Tibial artery (tissue), 4 donors: Measurements from ENCODE around the gene GBA2.
A peak's percentile ranks its signal among the peaks of the same experiment; 100 is the strongest.

Experiments used
- DNase-seq, 2 donors: peaks; one replicate each; pipeline ENCODE4 v3.0.0-alpha.2; 2019
- H3K27ac ChIP-seq, 2 donors: fragments of 200-600 bp; sonication (generic) in 1 of 2; 1 replicate in 1 of 2; 2 replicates in 1 of 2; pipeline ENCODE4 v1.5.1; 2018 to 2019; ENCODE audit warnings: mild to moderate bottlenecking in 1 of 2
- H3K27me3 ChIP-seq, 2 donors: fragments of 200-600 bp; sonication (generic) in 1 of 2; one replicate each; pipeline versions ENCODE4 v1.5.1 to v1.6.0; 2016 to 2019
- H3K36me3 ChIP-seq, 3 donors: fragments of 200-600 bp; sonication (generic) in 2 of 3; one replicate each; pipeline ENCODE4 v1.5.1; 2016 to 2019; ENCODE audit warnings: mild to moderate bottlenecking in 2 of 3
- H3K4me1 ChIP-seq, 4 donors: fragments of 200-600 bp; sonication (generic) in 2 of 4; 1 replicate in 3 of 4; 2 replicates in 1 of 4; pipeline ENCODE4 v1.5.1; 2016 to 2019
- H3K4me3 ChIP-seq, 2 donors: fragments of 200-600 bp; sonication (generic) in 1 of 2; 1 replicate in 1 of 2; 2 replicates in 1 of 2; pipeline ENCODE4 v1.5.1; 2018 to 2019; ENCODE audit warnings: mild to moderate bottlenecking in 2 of 2
- H3K9me3 ChIP-seq, 3 donors: fragments of 200-600 bp; sonication (generic) in 1 of 3; one replicate each; pipeline ENCODE4 v1.5.1; 2016 to 2019
- intact Hi-C: fragments of 100-400 bp; cut with DNase I; formaldehyde crosslinking; loops from one replicate; pipeline ENCODE4 v1.15.0; 2023; ENCODE audit warnings: low total_unique reads
- TF ChIP-seq, protein P1 (sequence below), 2 experiments: fragments of 200-600 bp in 1 of 2; fragments of 450-650 bp in 1 of 2; IDR thresholded peaks; one replicate each; pipeline ENCODE4 v1.5.1; 2017 to 2019; ENCODE audit warnings: antibody characterized with exemption in 2 of 2, mild to moderate bottlenecking in 1 of 2, moderate library complexity in 1 of 2

GBA2 gene

GRCh38 chr9:35748858-35749514 lies at the start of gene GBA2, which contains the start of gene RGP1:
Gene GBA2, minus strand, starts transcription at chr9:35749228. Its CDS starts 524 bp downstream, at chr9:35748704.
Gene RGP1, plus strand, starts transcription at chr9:35749287. Its CDS starts 469 bp downstream, at chr9:35749756.
- peak; percentile 71 to 90 for DNase-seq
- Histone ChIP-seq H3K9me3 (no peaks in the 10 kb centered on the region), H3K27ac (peak within 1 kb of the TSS; percentile 79 to 91), H3K4me1 (peaks cover 0 to 56% (median 47%) of the 10 kb centered on the region in 4 donors), H3K27me3 (no peaks in the 10 kb centered on the region), H3K4me3 (peak within 1 kb of the TSS; percentile 62 to 91), H3K36me3 (peaks cover 30 to 48% (median 38%) of the 10 kb centered on the region in 3 donors)
- TF ChIP-seq, protein P1, sequence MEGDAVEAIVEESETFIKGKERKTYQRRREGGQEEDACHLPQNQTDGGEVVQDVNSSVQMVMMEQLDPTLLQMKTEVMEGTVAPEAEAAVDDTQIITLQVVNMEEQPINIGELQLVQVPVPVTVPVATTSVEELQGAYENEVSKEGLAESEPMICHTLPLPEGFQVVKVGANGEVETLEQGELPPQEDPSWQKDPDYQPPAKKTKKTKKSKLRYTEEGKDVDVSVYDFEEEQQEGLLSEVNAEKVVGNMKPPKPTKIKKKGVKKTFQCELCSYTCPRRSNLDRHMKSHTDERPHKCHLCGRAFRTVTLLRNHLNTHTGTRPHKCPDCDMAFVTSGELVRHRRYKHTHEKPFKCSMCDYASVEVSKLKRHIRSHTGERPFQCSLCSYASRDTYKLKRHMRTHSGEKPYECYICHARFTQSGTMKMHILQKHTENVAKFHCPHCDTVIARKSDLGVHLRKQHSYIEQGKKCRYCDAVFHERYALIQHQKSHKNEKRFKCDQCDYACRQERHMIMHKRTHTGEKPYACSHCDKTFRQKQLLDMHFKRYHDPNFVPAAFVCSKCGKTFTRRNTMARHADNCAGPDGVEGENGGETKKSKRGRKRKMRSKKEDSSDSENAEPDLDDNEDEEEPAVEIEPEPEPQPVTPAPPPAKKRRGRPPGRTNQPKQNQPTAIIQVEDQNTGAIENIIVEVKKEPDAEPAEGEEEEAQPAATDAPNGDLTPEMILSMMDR (IDR thresholded peaks at IDR 0.05): no peak
- intact Hi-C loops: loop anchor here (10.0 kb wide), 1 partner anchor 66 kb away; the partner anchor contains the start of genes HINT2 and SPAG8

DNA sequence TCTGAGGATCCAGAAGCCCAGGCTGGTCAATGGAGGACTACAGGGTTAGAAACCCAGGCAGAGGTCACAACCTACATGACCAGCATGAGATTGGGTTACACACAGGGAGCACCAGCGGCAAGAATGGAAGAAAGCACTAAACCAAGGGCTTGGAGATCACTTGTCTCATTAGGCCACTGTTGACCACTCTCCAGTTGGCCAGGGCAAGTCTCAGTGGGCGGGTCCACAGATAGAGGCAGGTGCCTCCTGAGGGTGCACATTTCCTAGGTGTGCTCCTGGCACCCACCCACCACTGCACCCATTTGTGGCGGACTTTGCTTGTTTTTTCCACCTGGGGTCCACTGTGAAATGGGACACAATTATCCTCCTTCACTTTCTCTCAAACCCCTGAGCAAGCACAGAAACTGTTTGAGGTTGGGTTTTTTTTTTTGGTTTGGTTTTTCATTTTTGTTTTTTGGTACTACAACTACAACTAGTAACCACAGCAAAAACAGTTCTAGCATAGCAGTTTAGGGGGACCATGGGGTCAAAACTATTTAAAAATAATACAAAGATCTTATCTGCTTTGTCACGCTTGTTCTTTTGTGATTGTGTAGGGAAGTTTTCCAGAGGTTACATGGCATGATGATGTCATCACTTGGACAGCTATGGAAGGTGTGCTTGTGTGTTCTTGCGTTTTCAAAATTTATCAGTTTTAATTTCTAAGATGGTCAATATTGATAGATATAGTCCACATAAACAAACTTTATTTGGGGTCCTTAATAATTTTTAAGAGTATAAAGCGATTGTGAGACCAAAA lies 48.5 kb upstream of the GBA2 start:
- TF ChIP-seq, protein P1 (IDR thresholded peaks at IDR 0.05): no peak
- no peak overlapping the region for H3K4me3 ChIP-seq
- H3K27me3 ChIP-seq: no peaks in the 10 kb centered on the region
- H3K4me1 ChIP-seq: peaks cover 0 to 37% (median 22%) of the 10 kb centered on the region in 4 donors
- H3K36me3 ChIP-seq: peaks cover 7 to 33% (median 25%) of the 10 kb centered on the region in 3 donors
- H3K27ac ChIP-seq: no peak overlapping the region
- intact Hi-C loops: no loop called here
- H3K9me3 ChIP-seq: no peaks in the 10 kb centered on the region
- no peak for DNase-seq

DNA sequence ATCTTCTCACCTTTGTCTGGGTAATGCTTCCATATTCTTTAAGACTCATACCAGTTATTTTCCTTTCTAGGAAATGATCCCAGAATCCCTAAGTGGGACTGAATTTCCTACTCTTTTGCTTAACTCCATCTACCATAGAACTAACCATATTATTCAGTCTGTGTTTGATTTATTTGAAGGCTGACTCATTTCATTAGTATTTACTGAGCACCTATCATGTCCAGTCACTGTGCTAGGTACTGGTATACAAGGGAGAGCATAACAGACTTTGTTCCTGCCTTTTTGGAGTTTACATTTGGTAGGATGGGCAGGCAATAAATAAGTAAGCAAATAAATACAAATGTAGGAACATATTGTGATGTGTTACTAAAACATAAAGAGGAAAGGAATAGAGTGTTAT lies 46.7 kb upstream of the GBA2 start:
- H3K4me1 ChIP-seq: peaks cover 0 to 50% (median 34%) of the 10 kb centered on the region in 4 donors
- no peaks in the 10 kb centered on the region for H3K9me3 ChIP-seq
- H3K4me3 ChIP-seq: no peak overlapping the region
- DNase-seq: no peak
- intact Hi-C loops: no loop called here
- peaks cover 0 to 15% (median 9%) of the 10 kb centered on the region in 3 donors for H3K36me3 ChIP-seq
- no peak overlapping the region for H3K27ac ChIP-seq
- no peaks in the 10 kb centered on the region for H3K27me3 ChIP-seq
- TF ChIP-seq, protein P1 (IDR thresholded peaks at IDR 0.05): no peak

GRCh38 chr9:35793461-35793860 lies 44.4 kb upstream of the GBA2 start:
- Histone ChIP-seq H3K27me3 (no peaks in the 10 kb centered on the region), H3K9me3 (no peaks in the 10 kb centered on the region), H3K27ac (peak overlapping the region; percentile 65 to 87), H3K36me3 (no peaks in the 10 kb centered on the region), H3K4me3 (peak overlapping the region in 1 of 2 donors; percentile 13), H3K4me1 (peaks cover 0 to 53% (median 37%) of the 10 kb centered on the region in 4 donors)
- intact Hi-C loops: loop anchor here (5.0 kb wide), 2 partner anchors 34 to 89 kb away; partner anchors contain the start of genes FAM221B and TMEM8B
- TF ChIP-seq, protein P1 (IDR thresholded peaks at IDR 0.05): no peak
- no peak for DNase-seq

GRCh38 chr9:35792826-35793225 lies 43.8 kb upstream of the GBA2 start:
- H3K27me3 ChIP-seq: no peaks in the 10 kb centered on the region
- intact Hi-C loops: loop anchor here (5.0 kb wide), 2 partner anchors 34 to 89 kb away; partner anchors contain the start of genes FAM221B and TMEM8B
- TF ChIP-seq, protein P1 (IDR thresholded peaks at IDR 0.05): no peak
- peak overlapping the region; percentile 65 to 87 for H3K27ac ChIP-seq
- H3K4me1 ChIP-seq: peaks cover 0 to 53% (median 36%) of the 10 kb centered on the region in 4 donors
- H3K4me3 ChIP-seq: peak overlapping the region; percentile 13 to 61
- DNase-seq: no peak
- H3K36me3 ChIP-seq: no peaks in the 10 kb centered on the region
- H3K9me3 ChIP-seq: no peaks in the 10 kb centered on the region
